HUDEP-2 (cell line): Measurements from ENCODE around the gene ABHD4.

ENCODE experiments used
- DNase-seq, 76 experiments: peaks; one replicate each; lab custom pipeline; 2025; ENCODE audit not compliant: unreplicated experiment in 76 of 76; lab: John Stamatoyannopoulos, UW

ABHD4 gene

GRCh38 chr14:22657861-22658260 lies 59.8 kb downstream of the ABHD4 start:
- peak in 12 of 76 experiments; percentile 1 to 34 (median 10) for DNase-seq

- no peak for DNase-seq
Measured at GRCh38 chr14:22658946-22659345, 60.8 kb downstream of the ABHD4 start.

GRCh38 chr14:22660654-22661053 lies 62.6 kb downstream of the ABHD4 start:
- DNase-seq, result no peak
